Stimulated activated CD8-positive, alpha-beta memory T cell treated with anti-CD3 and anti-CD28 coated beads, Interleukin-4, amount 100 ng/mL, for 1 hour (primary cell): Measurements from ENCODE around the gene ZNF74.
A peak's percentile ranks its signal among the peaks of the same experiment; 100 is the strongest.

Experiments used
- DNase-seq, 2 donors: peaks; one replicate each; pipeline ENCODE4 v3.0.0-alpha.2; 2020; ENCODE audit warnings: low read depth in 2 of 2, low spot score in 1 of 2

The ZNF74 gene

GRCh38 chr22:20418211-20418788, 24.3 kb downstream of the ZNF74 start:
- peak; percentile 47 to 49 for DNase-seq

- DNase-seq = no peak
These were observed 25.7 kb downstream of the ZNF74 start for GRCh38 chr22:20419664-20419951.

- DNase-seq = no peak
These were observed 26.3 kb downstream of the ZNF74 start for GRCh38 chr22:20420157-20420842.

- no peak for DNase-seq
These were observed 27.5 kb downstream of the ZNF74 start for GRCh38 chr22:20421507-20421874.

- no peak for DNase-seq
These were observed 28.5 kb downstream of the ZNF74 start for GRCh38 chr22:20422271-20423007.

- DNase-seq = no peak
These were observed 29.3 kb downstream of the ZNF74 start for GRCh38 chr22:20423008-20423905.

- DNase-seq = no peak
These were observed 30.1 kb downstream of the ZNF74 start for GRCh38 chr22:20423906-20424551.

GRCh38 chr22:20424568-20424931, 30.6 kb downstream of the ZNF74 start:
- no peak for DNase-seq

- no peak for DNase-seq
These were observed 31.1 kb downstream of the ZNF74 start for GRCh38 chr22:20424932-20425565.

GRCh38 chr22:20425566-20426258, 31.8 kb downstream of the ZNF74 start:
- no peak for DNase-seq

GRCh38 chr22:20426259-20426615, 32.3 kb downstream of the ZNF74 start:
- no peak for DNase-seq

GRCh38 chr22:20427104-20427944, 33.4 kb downstream of the ZNF74 start:
- DNase-seq = no peak

- no peak for DNase-seq
These were observed 34.0 kb downstream of the ZNF74 start for GRCh38 chr22:20427945-20428417.

GRCh38 chr22:20428496-20429253, 34.7 kb downstream of the ZNF74 start:
- no peak for DNase-seq

GRCh38 chr22:20429254-20430100, 35.5 kb downstream of the ZNF74 start:
- peak; percentile 59 to 67 for DNase-seq

- DNase-seq = no peak
These were observed 36.3 kb downstream of the ZNF74 start for GRCh38 chr22:20430101-20430719.
